Retinal pigment epithelial cell (primary cell): ENCODE measurements around the gene KRTAP15-1.

ENCODE experiments used
- DNase-seq: peaks from one replicate; pipeline ENCODE4 v3.0.0-alpha.2; 2010; ENCODE audit warnings: low read depth
- H3K4me3 ChIP-seq: 2 replicates; pipeline ENCODE4 v1.5.1; 2011; ENCODE audit warnings: mild to moderate bottlenecking, low read length, control low read depth, moderate library complexity
- CTCF ChIP-seq: conservative IDR thresholded peaks from 2 replicates; pipeline ENCODE4 v1.5.1; 2011; ENCODE audit warnings: low read depth, low read length, control low read depth, inconsistent platforms

The KRTAP15-1 gene

DNA sequence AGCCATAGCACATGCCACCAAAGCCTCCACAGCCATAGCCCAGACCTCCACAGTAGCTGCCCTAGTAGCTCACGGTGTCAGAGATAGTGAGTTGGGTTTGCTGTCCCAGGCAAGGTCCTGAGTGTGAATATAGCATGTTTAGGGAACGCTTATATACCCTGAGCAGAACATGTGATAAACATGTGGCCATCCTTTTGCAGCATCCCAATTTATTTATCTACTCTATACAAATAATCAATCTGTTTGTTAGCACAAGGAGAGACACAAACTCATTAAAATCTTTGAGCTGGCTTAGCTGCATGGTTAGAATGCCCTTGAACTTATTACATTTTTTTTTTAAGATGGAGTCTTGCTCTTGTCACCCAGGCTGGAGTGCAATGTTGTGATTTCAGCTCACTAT lies 47.3 kb downstream of the KRTAP15-1 start, which contains the start of gene KRTAP19-2:
TSS of gene KRTAP19-2 (minus strand) at position 101 of the 400 bp plus-strand sequence. CDS start at position 13, 88 bp downstream.
- TF ChIP-seq CTCF, result no peak
- DNase-seq, result no peak

More for the DNA sequence above, 47.3 kb downstream of the KRTAP15-1 start, which contains the start of gene KRTAP19-2:
- no peak within 1 kb of the TSS for H3K4me3 ChIP-seq
